ENCODE measurements around the gene KLF17. TPM values are rescaled to one million over a fixed set of nuclear protein-coding genes. Genes with fewer than 3 reads are reported as not detected.
A peak's percentile ranks its signal among the peaks of the same experiment; 100 is the strongest.

Gene KLF17
- not detected for total RNA-seq

- CTCF ChIA-PET, result no interaction called here
- Mint-ChIP-seq H3K9me3 (ENCODE audit: low read depth) (no peaks in the 10 kb centered on the region), H3K36me3 (ENCODE audit: low read depth) (no peaks in the 10 kb centered on the region), H3K27ac (no peak within 1 kb of the TSS), H3K4me3 (no peak within 1 kb of the TSS), H3K4me1 (no peaks in the 10 kb centered on the region), H3K27me3 (peaks cover 19% of the 10 kb centered on the region)
- DNase-seq, result no peak
- intact Hi-C loops (cut with DNase I, micrococcal nuclease), result no loop called here
- ATAC-seq, result no peak
- POLR2A ChIA-PET, result interaction anchor here (0.6 kb wide), 1 partner anchor 12 kb away, joined by 3 read pairs; no protein-coding TSS in a partner anchor
Measured at GRCh38 chr1:44118682-44119081, at the start of gene KLF17. TSS of gene KLF17 (plus strand) at chr1:44118821. CDS start at chr1:44118908, 87 bp downstream.

GRCh38 chr1:44071461-44071860, 47.2 kb upstream of the KLF17 start:
- no peak for DNase-seq
- no peak for ATAC-seq

GRCh38 chr1:44072204-44072603, 46.4 kb upstream of the KLF17 start:
- H3K27me3 Mint-ChIP-seq, result peaks cover 12% of the 10 kb centered on the region
- no peak overlapping the region for H3K27ac Mint-ChIP-seq
- intact Hi-C loops (cut with DNase I, micrococcal nuclease), result no loop called here
- CTCF ChIA-PET, result interaction anchor here (0.6 to 2.2 kb wide), 3 partner anchors 36 to 1483 kb away, joined by 3 to 8 read pairs (median 4); no protein-coding TSS in a partner anchor
- no peaks in the 10 kb centered on the region for H3K4me1 Mint-ChIP-seq
- ATAC-seq (no peak), DNase-seq (peak; percentile 8)
- H3K4me3 Mint-ChIP-seq, result no peak overlapping the region
- H3K9me3 Mint-ChIP-seq (ENCODE audit: low read depth), result no peaks in the 10 kb centered on the region
- POLR2A ChIA-PET, result no interaction called here
- H3K36me3 Mint-ChIP-seq (ENCODE audit: low read depth), result no peaks in the 10 kb centered on the region

More at GRCh38 chr1:44071461-44071860, 47.2 kb upstream of the KLF17 start:
- CTCF ChIA-PET, result interaction anchor here (0.7 to 2.2 kb wide), 4 partner anchors 13 to 101 kb away, joined by 3 to 8 read pairs (median 4); no protein-coding TSS in a partner anchor
- H3K4me1 Mint-ChIP-seq, result no peaks in the 10 kb centered on the region
- H3K4me3 Mint-ChIP-seq, result no peak overlapping the region
- intact Hi-C loops (cut with DNase I, micrococcal nuclease), result no loop called here
- H3K27me3 Mint-ChIP-seq, result peaks cover 12% of the 10 kb centered on the region
- POLR2A ChIA-PET, result interaction anchor here (0.6 kb wide), 2 partner anchors 10 to 690 kb away, joined by 4 to 6 read pairs; no protein-coding TSS in a partner anchor
- no peak overlapping the region for H3K27ac Mint-ChIP-seq
- no peaks in the 10 kb centered on the region for H3K36me3 Mint-ChIP-seq (ENCODE audit: low read depth)
- no peaks in the 10 kb centered on the region for H3K9me3 Mint-ChIP-seq (ENCODE audit: low read depth)

- intact Hi-C loops (cut with DNase I, micrococcal nuclease), result no loop called here
- H3K4me1 Mint-ChIP-seq, result no peaks in the 10 kb centered on the region
- no peak overlapping the region for H3K27ac Mint-ChIP-seq
- ChIA-PET POLR2A (no interaction called here), CTCF (interaction anchor here (0.6 to 2.2 kb wide), 3 partner anchors 36 to 1484 kb away, joined by 3 to 8 read pairs (median 4); no protein-coding TSS in a partner anchor)
- ATAC-seq (no peak), DNase-seq (no peak)
- no peaks in the 10 kb centered on the region for H3K36me3 Mint-ChIP-seq (ENCODE audit: low read depth)
- H3K27me3 Mint-ChIP-seq, result peaks cover 12% of the 10 kb centered on the region
- H3K9me3 Mint-ChIP-seq (ENCODE audit: low read depth), result no peaks in the 10 kb centered on the region
- no peak overlapping the region for H3K4me3 Mint-ChIP-seq
Measured at GRCh38 chr1:44072821-44073220, 45.8 kb upstream of the KLF17 start.

GRCh38 chr1:44073528-44073927, 45.1 kb upstream of the KLF17 start:
- no peak for DNase-seq
- intact Hi-C loops (cut with DNase I, micrococcal nuclease), result no loop called here
- CTCF ChIA-PET, result no interaction called here
- ATAC-seq, result no peak
- POLR2A ChIA-PET, result no interaction called here
- H3K36me3 Mint-ChIP-seq (ENCODE audit: low read depth), result no peaks in the 10 kb centered on the region
- H3K9me3 Mint-ChIP-seq (ENCODE audit: low read depth), result no peaks in the 10 kb centered on the region
- H3K27me3 Mint-ChIP-seq, result peaks cover 12% of the 10 kb centered on the region
- no peak overlapping the region for H3K27ac Mint-ChIP-seq
- H3K4me1 Mint-ChIP-seq, result no peaks in the 10 kb centered on the region
- no peak overlapping the region for H3K4me3 Mint-ChIP-seq

- no peak for DNase-seq
- H3K36me3 Mint-ChIP-seq (ENCODE audit: low read depth), result no peaks in the 10 kb centered on the region
- ATAC-seq, result no peak
- H3K27ac Mint-ChIP-seq, result no peak overlapping the region
- H3K4me1 Mint-ChIP-seq, result no peaks in the 10 kb centered on the region
- intact Hi-C loops (cut with DNase I, micrococcal nuclease), result no loop called here
- peaks cover 11% of the 10 kb centered on the region for H3K27me3 Mint-ChIP-seq
- POLR2A ChIA-PET, result no interaction called here
- no peaks in the 10 kb centered on the region for H3K9me3 Mint-ChIP-seq (ENCODE audit: low read depth)
- H3K4me3 Mint-ChIP-seq, result no peak overlapping the region
- CTCF ChIA-PET, result no interaction called here
Measured at GRCh38 chr1:44074415-44074814, 44.2 kb upstream of the KLF17 start.

- no peaks in the 10 kb centered on the region for H3K4me1 Mint-ChIP-seq
- H3K27me3 Mint-ChIP-seq, result peaks cover 10% of the 10 kb centered on the region
- DNase-seq (no peak), ATAC-seq (no peak)
- POLR2A ChIA-PET, result no interaction called here
- no peaks in the 10 kb centered on the region for H3K36me3 Mint-ChIP-seq (ENCODE audit: low read depth)
- CTCF ChIA-PET, result interaction anchor here (0.6 kb wide), 2 partner anchors 507 to 543 kb away, joined by 3 read pairs; no protein-coding TSS in a partner anchor
- H3K9me3 Mint-ChIP-seq (ENCODE audit: low read depth), result no peaks in the 10 kb centered on the region
- no peak overlapping the region for H3K27ac Mint-ChIP-seq
- H3K4me3 Mint-ChIP-seq, result no peak overlapping the region
- intact Hi-C loops (cut with DNase I, micrococcal nuclease), result no loop called here
Measured at GRCh38 chr1:44076066-44076465, 42.6 kb upstream of the KLF17 start.

GRCh38 chr1:44077421-44077820, 41.2 kb upstream of the KLF17 start:
- H3K9me3 Mint-ChIP-seq (ENCODE audit: low read depth), result no peaks in the 10 kb centered on the region
- CTCF ChIA-PET, result interaction anchor here (0.7 to 1.0 kb wide), 3 partner anchors 25 to 32 kb away, joined by 3 read pairs; no protein-coding TSS in a partner anchor

GRCh38 chr1:44078104-44078503, 40.5 kb upstream of the KLF17 start:
- DNase-seq (no peak), ATAC-seq (no peak)
- peaks cover 10% of the 10 kb centered on the region for H3K27me3 Mint-ChIP-seq
- H3K36me3 Mint-ChIP-seq (ENCODE audit: low read depth), result no peaks in the 10 kb centered on the region
- POLR2A ChIA-PET, result no interaction called here
- no peaks in the 10 kb centered on the region for H3K4me1 Mint-ChIP-seq
- no peak overlapping the region for H3K27ac Mint-ChIP-seq
- no peak overlapping the region for H3K4me3 Mint-ChIP-seq
- CTCF ChIA-PET, result interaction anchor here (1.0 kb wide), 2 partner anchors 24 to 31 kb away, joined by 3 read pairs; no protein-coding TSS in a partner anchor
- intact Hi-C loops (cut with DNase I, micrococcal nuclease), result no loop called here
- no peaks in the 10 kb centered on the region for H3K9me3 Mint-ChIP-seq (ENCODE audit: low read depth)

More at GRCh38 chr1:44077421-44077820, 41.2 kb upstream of the KLF17 start:
- Mint-ChIP-seq H3K4me3 (no peak overlapping the region), H3K27ac (no peak overlapping the region), H3K27me3 (peaks cover 8% of the 10 kb centered on the region), H3K36me3 (ENCODE audit: low read depth) (no peaks in the 10 kb centered on the region), H3K4me1 (no peaks in the 10 kb centered on the region)
- DNase-seq, result no peak
- POLR2A ChIA-PET, result no interaction called here
- no peak for ATAC-seq
- intact Hi-C loops (cut with DNase I, micrococcal nuclease), result no loop called here

GRCh38 chr1:44079566-44079965, 39.1 kb upstream of the KLF17 start:
- intact Hi-C loops (cut with DNase I, micrococcal nuclease), result no loop called here
- ChIA-PET CTCF (no interaction called here), POLR2A (no interaction called here)
- Mint-ChIP-seq H3K9me3 (ENCODE audit: low read depth) (no peaks in the 10 kb centered on the region), H3K27me3 (peaks cover 12% of the 10 kb centered on the region), H3K27ac (no peak overlapping the region), H3K36me3 (ENCODE audit: low read depth) (no peaks in the 10 kb centered on the region), H3K4me3 (no peak overlapping the region), H3K4me1 (no peaks in the 10 kb centered on the region)
- ATAC-seq, result no peak
- DNase-seq, result no peak

GRCh38 chr1:44084998-44085675, 33.5 kb upstream of the KLF17 start:
- ATAC-seq (no peak), DNase-seq (no peak)
- ChIA-PET CTCF (interaction anchor here (1.6 kb wide), 1 partner anchor 37 kb away, joined by 4 read pairs; no protein-coding TSS in a partner anchor), POLR2A (no interaction called here)
- Mint-ChIP-seq H3K27ac (no peak overlapping the region), H3K4me1 (no peaks in the 10 kb centered on the region), H3K9me3 (ENCODE audit: low read depth) (no peaks in the 10 kb centered on the region), H3K4me3 (no peak overlapping the region), H3K36me3 (ENCODE audit: low read depth) (no peaks in the 10 kb centered on the region), H3K27me3 (peaks cover 34% of the 10 kb centered on the region)
- intact Hi-C loops (cut with DNase I, micrococcal nuclease), result no loop called here

Data from activated CD4-positive, alpha-beta T cell treated with anti-CD3 and anti-CD28 coated beads for 36 hours (primary cell).